PC-9 (cell line): Measurements from ENCODE around the gene ADGRF1.

Source experiments
- CTCF ChIP-seq: fragments of 200-600 bp; sonication (generic); conservative IDR thresholded peaks from 2 replicates; pipeline ENCODE4 v1.6.1; 2017; ENCODE audit warnings: mixed run types, antibody characterized with exemption, mild to moderate bottlenecking, moderate library complexity
- EZH2 ChIP-seq: fragments of 200-600 bp; sonication (generic); IDR thresholded peaks from 2 replicates; pipeline ENCODE4 v1.8.0; 2017; ENCODE audit warnings: antibody characterized with exemption, low read depth

GRCh38 chr6:47000842-47001241, 41.3 kb downstream of the ADGRF1 start:
- TF ChIP-seq CTCF (no peak), EZH2 (no peak)
